GM18861 (cell line): ENCODE results near the gene TYW1.
"Not testable (repeated sequence)": the region's sequence is repeated elsewhere in the genome, so short reads cannot be mapped to it uniquely, and the experiment has no call there.

ENCODE experiments used
- ATAC-seq: cut with Tn5 transposase; IDR thresholded peaks from one replicate; pipeline ENCODE4 v1.9.1; 2021; ENCODE audit not compliant: unreplicated experiment

The TYW1 gene

GRCh38 chr7:67042781-67043558 is 46.3 kb downstream of the TYW1 start:
- not testable (repeated sequence) for ATAC-seq

GRCh38 chr7:67043559-67043930 is 46.9 kb downstream of the TYW1 start:
- not testable (repeated sequence) for ATAC-seq

DNA sequence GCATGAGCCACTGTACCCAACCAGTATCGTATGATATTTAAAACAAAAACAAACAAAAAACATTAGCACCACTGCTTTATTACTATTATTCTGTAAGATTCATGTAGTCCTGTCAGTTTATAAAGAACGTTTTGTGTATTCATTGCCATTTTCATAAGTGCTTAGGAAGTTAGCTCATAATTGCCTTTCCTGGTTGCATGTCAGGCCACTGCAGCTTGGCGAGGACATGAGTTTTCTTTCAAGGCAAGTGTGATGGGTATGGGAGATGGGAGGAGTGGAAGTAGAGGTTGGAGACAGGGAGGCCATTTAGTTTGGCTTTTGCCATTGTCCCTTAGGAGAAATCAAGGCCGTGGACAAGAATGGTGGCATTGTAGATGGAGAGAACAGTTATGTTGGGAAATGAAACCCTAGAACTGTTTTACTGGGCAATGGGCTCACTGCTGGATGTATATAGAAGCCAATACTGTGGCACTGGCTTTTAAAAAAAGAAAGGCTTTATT is 48.9 kb downstream of the TYW1 start:
- no peak for ATAC-seq

GRCh38 chr7:67046819-67047218 is 50.2 kb downstream of the TYW1 start:
- ATAC-seq = not testable (repeated sequence)

GRCh38 chr7:67049908-67050307 is 53.3 kb downstream of the TYW1 start:
- not testable (repeated sequence) for ATAC-seq

DNA sequence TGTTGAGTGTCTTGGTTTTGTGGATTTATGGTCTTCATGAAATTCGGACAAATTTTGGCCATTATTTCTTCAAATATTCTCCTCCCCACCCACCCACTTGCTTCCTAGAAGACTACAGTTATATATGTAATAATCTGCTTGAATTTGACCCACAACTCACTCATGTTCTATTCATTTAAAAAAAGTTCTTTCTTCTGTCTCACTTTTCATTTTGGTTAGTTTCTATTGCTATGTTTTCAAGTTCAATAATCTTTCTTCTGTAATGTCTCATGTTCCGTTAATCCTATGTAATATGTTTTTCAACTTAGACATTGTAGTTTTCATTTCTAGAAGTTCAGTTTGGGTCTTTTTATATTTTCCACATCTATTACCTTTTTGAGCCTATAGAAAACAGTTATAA is 55.5 kb downstream of the TYW1 start:
- not testable (repeated sequence) for ATAC-seq

DNA sequence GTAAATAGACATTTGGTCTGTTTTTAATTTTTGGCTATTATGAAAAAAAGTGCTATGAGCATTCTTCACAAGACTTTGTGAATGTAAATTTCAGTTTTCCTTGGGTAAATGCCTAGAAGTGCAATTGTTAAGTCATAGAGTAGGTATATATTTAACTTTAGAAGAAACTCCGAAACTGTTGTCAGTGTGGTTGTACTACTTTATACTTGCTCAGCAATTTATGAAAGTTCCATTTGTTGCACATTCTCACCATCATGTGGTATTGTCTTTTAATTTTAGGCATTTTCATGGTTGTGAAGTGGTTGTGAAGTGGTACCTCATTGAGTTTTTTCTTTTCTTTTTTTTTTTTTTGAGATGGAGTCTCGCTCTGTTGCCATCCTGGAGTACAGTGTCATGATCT is 60.0 kb downstream of the TYW1 start:
- no peak for ATAC-seq

DNA sequence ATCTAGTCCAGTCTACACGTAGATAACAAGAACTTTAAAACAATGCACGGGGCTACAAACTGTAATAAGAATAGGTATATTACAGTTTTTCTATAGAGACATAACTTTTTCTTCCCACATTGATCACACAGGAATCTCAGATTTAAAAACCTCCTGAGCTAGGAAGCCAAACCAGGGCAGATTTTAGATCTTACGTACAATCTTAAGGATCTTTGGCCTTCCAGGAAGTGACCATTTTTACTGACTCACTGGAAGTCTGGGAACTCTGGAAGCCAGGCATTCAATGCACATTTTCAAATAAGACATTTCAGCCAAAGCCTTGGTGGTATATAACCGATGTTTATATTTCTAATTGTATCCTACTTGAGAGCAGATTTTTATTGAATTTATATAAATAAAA is 64.7 kb downstream of the TYW1 start:
- not testable (repeated sequence) for ATAC-seq

DNA sequence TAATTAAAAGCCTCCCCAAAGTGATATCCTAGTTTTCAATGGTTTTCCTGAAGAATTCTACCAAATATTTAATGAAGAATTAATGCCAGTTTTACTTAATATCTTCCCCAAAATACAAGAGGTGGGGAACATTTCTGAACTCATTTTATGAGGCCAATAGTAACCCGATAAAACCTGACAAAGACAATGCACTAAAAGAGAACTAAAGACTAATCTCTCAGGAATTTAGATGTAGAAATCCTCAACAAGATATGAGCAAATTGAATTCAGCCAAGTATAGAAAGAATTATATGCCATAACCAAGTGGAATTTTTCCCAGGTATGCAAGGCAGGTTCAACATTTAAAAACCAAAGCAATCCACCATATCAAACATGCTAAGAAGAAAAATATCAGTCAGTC is 66.2 kb downstream of the TYW1 start:
- ATAC-seq = not testable (repeated sequence)

GRCh38 chr7:67066950-67067622 is 70.5 kb downstream of the TYW1 start:
- not testable (repeated sequence) for ATAC-seq

DNA sequence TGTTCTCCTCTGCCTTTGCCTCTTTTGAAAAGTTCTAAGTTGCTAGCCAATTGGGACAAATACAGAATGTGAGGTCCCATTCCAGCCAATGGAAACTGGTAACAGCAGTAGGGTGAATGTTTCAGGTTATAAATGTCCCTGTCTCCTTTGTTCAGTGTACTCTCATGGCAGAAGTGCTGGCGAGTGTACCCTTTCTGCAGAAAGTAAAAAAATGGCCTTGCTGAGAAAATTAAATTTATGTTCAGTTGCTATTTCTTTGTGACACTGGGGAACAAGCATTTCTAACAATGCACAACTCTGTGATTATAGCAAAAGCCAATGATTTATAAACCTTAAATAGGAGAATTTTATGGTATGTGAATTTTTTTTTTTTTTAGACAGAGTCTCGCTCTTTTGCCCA is 79.5 kb downstream of the TYW1 start:
- ATAC-seq = not testable (repeated sequence)

DNA sequence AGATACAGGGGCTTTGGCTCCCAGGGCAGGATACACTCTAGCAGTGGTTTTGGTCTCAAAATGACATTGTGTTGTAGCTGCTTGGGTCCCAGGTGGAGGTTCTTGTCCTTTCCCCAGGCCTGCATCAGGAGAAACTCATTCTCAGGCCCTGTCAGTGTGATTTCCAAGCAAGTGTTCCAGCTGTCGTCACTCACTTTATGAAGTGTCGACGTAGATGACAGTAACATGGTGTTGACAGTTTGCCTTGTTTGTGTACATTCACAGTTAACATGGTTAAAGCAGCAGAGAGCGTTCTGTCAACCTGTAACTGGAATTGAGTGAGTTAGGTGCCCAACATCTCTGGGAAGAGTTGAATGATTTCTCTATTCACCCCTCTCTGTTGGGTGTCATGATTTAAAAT is 86.2 kb downstream of the TYW1 start:
- not testable (repeated sequence) for ATAC-seq

DNA sequence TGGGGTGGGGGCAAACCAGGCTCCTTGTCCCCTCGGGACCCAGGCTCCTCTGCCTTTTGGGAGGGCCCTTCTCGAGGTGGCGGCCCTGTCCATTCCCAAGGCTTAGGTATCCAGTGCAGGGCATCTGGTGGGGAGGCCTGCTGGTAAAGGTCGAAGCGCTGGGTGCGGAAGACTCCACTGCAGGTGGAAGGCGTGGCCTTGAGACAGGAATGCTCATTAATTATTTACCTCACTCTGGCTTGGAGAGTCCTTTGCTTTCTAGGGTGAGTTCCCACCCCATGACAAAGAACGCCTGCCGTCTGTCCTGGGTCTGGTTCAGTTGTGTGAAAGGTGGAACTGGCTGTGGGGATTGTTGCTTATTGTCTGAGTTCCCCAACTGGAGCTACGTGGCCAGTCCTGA is 92.6 kb downstream of the TYW1 start:
- ATAC-seq = not testable (repeated sequence)

DNA sequence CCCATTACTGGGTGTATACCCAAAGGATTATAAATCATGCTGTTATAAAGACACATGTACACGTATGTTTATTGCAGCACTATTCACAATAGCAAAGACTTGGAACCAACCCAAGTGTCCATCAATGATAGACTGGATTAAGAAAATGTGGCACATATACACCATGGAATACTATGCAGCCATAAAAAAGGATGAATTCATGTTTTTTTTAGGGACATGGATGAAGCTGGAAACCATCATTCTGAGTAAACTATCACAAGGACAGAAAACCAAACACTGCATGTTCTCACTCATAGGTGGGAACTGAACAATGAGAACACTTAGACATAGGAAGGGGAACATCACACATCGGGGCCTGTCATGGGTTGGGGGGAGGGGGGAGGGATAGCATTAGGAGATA is 94.4 kb downstream of the TYW1 start:
- ATAC-seq = not testable (repeated sequence)

- ATAC-seq = not testable (repeated sequence)
These were observed 101.4 kb downstream of the TYW1 start for GRCh38 chr7:67098031-67098430.

DNA sequence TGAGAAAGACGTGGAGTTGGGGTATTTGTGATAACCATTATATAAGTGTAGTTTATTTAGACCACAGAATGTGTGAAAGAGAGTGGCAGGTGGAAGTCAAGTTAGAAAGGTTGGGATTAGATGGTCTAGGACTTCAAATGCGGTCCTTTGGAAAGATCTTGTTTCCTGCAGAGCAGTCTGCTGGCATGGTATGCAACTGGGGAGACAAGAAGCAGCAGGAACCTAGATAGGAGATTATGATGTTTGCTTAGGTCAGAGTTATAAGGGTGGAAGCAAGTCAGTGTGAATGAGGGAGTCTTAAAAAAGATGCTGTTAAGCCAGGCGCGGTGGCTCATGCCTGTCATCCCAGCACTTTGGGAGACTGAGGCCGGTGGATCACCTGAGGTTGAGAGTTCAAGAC is 102.8 kb downstream of the TYW1 start:
- ATAC-seq = not testable (repeated sequence)

- not testable (repeated sequence) for ATAC-seq
These were observed 103.4 kb downstream of the TYW1 start for GRCh38 chr7:67100038-67100437.

DNA sequence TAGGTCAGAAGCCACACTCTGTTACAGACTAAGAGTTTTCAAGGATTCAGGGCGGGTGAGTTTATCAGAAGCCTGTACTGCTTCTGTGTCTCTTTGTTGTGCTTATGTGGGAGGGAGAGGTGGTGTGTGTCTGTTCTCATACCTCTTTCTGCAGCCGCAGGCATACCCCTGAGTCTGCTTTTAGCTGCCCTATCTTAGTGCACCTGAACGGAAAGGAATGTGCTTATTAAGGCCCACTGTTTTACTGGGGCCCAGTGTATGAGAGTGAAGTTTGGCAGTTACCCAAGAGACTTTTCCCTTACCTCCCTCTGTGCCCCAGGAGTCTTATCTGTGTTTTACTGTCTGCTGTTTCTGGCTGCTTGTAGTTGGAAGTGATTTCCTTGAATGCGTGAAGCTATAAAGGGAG is 104.3 kb downstream of the TYW1 start:
- no peak for ATAC-seq

DNA sequence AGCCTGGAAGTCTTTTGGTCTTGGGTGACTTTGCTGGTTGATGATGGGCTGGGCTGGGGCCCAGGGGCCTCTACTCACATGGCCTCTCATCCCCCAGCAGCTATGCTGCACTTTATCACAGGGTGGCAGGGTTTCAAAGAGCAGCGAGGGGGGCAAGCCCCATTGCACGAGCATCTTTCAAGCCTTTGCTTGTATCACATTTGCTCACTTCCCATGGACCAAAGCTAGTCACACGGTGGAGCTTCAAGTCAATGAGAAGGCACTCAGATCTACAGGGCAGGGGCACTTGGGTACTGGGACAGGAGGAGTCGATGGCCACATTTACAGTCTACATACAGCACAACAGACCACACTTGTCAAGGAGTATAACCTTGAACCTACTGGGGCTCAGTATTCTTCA is 108.3 kb downstream of the TYW1 start:
- not testable (repeated sequence) for ATAC-seq

GRCh38 chr7:67105377-67105776 is 108.7 kb downstream of the TYW1 start:
- no peak for ATAC-seq

GRCh38 chr7:67106255-67106654 is 109.6 kb downstream of the TYW1 start:
- ATAC-seq = not testable (repeated sequence)

GRCh38 chr7:67111342-67111741 is 114.7 kb downstream of the TYW1 start:
- ATAC-seq = not testable (repeated sequence)
